Measurements from ENCODE around the gene UBE2E3. TPM values are rescaled to one million over a fixed set of nuclear protein-coding genes. Genes with fewer than 3 reads are reported as not detected.

Gene UBE2E3
- total RNA-seq, 2 donors from 2014 or later = 24.1 to 38.2 TPM

DNA sequence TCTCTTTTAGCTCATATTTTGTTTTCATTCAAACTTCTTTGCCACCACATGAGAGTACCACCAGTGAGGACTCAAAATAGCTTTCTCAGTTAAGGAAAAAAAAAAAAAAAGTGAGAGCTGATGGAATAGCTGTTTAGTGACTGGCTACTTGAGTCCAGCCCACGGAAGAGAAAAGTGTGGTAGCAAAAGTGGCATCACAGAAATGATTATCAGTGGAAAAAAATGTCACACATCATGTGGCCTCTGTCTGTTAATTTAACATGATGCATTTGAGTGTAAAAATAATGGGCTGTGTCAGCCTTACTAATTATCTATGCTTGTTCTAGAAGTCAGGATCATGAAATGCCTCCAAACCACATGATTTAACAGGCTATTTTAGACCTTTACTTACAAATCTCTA is 132.5 kb downstream of the UBE2E3 start:
- Mint-ChIP-seq H3K36me3 (ENCODE audit: low read depth) (no peaks in the 10 kb centered on the region), H3K27ac (no peak overlapping the region), H3K4me1 (peaks cover 4% of the 10 kb centered on the region), H3K27me3 (no peaks in the 10 kb centered on the region), H3K4me3 (no peak overlapping the region)
- ATAC-seq (no peak), DNase-seq (no peak)
- no peaks in the 10 kb centered on the region for H3K9me3 ChIP-seq (ENCODE audit: control insufficient read depth, low read length, poor library complexity, severe bottlenecking)

Data from T-helper 17 cell (primary cell).